ENCODE measurements around the gene PLPP4.

Gene PLPP4

DNA sequence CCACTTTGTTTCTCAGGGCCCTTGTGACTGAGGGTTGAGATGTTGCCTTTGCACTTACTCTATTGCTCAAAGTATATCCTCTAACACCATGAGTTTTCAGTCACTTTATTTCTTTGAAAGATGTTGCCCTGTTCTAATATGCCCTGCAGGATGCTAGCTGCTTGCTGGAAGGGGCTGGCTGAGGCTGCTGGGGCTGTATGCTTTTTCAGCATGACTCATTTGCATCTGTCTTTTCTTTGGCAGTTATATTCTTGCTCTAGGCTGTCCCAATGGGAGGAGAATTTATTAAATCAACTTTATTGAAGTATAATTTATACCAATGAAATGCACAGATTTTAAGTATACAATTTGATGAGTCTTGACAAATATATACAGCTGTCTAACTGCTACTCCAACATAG is 157.7 kb downstream of the PLPP4 start:
- no peak for DNase-seq

DNA sequence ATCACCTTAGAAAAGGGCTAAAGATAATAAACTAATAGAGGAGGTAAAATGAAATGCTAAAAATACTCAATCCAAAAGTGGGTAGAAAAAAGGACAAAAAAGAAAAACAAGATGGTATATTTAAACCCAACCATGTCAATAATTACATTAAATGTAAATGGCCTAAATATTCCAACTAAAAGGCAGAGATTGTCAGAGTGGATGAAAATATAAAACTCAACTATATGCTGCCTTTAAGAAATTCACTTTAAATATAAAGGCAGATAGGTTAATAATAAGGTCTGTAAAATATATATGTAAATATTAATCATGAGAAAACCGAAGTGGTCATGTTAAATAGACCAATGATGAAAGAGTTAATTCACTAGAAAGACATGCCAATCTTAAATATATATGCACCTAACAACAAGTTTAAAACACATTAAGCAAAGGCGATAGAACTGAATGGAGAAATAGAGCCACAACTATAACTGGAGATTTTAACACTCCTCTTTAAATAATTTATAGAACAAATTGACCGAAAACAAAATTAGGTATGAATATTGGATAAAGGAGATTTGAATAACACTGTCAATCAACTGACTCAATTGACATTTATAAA is 159.4 kb downstream of the PLPP4 start:
- DNase-seq: no peak

DNA sequence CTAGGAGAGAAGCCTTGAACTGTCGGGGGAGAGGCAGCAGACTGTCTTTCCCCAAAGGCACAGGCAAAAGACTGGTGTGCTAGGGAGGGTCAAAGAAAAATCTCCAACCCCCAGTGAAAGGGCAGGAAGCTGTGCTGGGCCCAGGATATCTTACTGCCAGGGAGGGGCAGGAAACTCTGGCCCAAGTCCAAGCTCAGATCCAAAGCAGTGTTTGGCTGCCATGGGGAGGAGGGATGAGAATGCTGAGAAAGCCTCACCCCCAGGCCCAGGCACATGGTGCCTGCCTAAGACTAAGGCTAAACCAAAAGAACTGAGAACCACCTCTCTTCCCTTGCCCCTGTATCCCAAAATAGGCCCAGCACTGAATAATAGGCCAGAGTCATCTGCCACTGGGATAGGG is 171.2 kb downstream of the PLPP4 start:
- no peak for DNase-seq

DNA sequence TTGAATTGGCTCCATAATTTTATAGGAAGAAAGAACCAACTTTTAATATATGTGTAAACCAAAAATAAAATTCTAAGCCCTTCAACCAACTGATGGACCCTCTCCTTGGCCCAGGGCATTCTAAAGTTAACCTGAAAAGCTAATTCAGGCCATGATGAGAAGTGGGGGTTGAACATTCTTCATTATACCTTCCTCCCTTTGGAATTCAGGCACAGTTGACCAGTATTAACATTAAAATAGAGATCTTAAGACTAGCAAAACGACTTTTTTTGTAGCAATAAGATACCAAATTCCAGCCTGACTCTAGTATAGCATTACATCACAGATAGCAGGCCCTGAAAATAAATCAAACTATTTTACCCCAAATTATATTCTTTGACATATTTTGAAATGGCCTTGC is 173.2 kb downstream of the PLPP4 start:
- no peak for DNase-seq

DNA sequence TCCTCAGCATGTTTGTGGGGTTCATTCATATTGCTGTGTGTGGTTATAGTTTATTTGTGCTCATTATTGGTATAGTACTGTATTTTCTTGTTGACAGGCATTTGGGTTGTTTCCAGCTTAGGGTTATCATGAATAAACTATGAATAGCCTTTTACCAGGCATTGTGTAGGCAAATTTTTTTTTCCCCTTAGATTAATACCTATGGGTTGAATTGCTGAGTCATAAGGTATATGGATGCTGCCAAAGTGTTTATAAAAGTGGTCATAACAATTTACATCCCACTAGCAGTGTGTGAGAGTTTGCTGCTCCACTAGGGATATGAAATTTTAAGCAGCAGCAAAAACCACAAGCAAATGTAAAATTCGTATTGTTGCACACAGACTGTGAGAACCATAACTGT is 175.0 kb downstream of the PLPP4 start:
- no peak for DNase-seq

DNA sequence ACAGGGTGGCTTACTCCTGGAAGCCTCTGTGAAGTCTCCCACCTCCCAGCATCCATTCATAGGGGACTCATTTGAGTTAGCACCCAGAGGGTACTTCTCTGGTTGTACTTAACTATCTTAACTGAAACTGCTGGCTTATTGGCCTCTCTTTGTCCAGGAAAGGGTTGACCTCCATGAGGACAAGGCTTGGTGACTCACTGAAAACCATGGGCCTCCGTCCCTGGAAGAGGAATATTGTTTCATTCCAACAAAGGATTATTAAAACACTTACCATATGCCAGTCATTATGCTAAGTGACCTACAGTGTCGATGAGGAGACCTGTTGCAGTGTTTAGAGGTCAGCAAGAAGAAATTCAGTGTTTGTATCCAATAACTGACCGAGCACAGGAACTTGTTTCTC is 175.9 kb downstream of the PLPP4 start:
- DNase-seq: no peak

DNA sequence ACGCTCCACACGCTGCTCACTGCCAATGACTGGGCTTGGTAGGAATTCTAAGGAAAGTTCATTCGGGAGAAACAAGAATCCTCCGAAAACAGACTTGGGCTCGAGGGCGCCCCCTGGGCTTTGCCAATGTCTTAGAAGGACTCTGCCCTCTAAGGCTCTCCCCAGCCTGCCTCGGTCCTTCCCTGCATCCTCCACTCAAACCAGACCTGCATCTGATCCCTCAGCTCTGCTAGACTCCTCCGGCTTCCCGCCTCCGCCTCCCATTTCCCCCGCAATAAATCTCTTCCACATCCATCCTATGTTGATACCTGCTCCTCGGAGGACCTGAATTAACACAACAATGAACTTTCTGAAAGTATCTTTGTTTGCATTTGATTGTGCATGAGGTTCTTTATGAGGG is 177.6 kb downstream of the PLPP4 start:
- DNase-seq: no peak

Data from NK-92 treated with Interleukin-12 subunit alpha and Interleukin-12 subunit beta, amount 100 ng/mL, for 24 hours (cell line).